Activated CD4-positive, alpha-beta T cell treated with anti-CD3 and anti-CD28 coated beads, Interleukin-10, Interleukin-2, amounts not matched to agents 100 ng/mL and 50 ng/mL, durations not matched to agents 16 hours and 8 hours (primary cell): Measurements from ENCODE around the gene MBD1.
"Not testable (repeated sequence)": the region's sequence is repeated elsewhere in the genome, so short reads cannot be mapped to it uniquely, and the experiment has no call there.

Source experiments
- DNase-seq: peaks from one replicate; pipeline ENCODE4 v3.0.0-alpha.2; 2020

The MBD1 gene

DNA sequence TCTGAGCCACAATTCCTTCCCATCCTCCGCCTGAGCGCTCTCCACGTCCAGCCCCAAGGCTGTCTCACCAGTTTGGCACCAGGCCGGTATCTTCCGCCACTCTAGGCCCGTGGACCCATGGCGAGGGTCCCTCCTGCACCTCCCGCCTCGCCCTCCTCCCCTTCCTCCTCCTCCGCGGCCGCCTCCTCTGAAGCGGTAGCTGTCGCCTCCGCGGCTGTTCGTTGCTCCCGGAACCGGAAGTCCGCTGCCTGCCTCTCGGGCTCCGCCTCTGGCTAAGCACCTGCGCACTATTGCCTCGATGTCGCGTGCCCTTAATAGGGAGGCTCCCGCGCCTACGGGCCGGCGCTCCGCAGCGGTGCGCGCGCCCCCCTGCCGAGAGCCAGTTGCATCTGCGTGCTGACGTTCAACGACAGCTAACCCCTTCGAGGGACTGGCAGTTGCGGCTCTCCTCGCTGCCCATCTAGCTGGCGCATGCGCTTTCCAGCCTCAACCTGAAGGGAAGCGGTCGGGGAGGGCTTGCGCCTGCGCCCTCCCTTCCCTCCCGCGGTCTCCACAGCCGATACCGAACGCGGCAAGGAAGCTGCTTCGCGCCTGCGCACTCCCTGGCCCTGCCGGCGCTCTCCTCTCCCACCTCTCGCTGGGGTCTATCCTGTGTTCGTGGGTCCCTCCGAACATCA lies at the start of gene MBD1:
MBD1 (minus strand) TSS at position 229 of the 677 bp plus-strand sequence. CDS start 1,531 bp downstream, outside the sequence.
- peak; percentile 98 for DNase-seq

DNA sequence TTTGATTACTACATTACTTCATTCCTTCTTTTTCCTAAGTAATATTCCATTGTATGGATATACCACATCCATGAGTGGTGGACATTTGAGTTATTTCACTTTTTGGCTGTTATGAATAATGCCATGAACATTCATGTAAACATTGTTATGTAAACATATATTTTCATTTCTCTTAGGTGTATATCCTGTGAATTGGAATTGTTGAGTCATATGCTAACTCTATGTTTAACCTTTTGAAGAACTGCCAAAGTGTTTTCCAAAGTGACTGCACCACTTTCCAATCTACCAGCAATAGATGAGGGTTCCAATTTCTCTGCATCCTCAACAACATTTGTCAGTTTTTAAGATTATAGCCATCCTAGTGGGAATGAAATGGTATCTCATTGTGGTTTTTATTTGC lies 48.9 kb upstream of the MBD1 start:
- no peak for DNase-seq

DNA sequence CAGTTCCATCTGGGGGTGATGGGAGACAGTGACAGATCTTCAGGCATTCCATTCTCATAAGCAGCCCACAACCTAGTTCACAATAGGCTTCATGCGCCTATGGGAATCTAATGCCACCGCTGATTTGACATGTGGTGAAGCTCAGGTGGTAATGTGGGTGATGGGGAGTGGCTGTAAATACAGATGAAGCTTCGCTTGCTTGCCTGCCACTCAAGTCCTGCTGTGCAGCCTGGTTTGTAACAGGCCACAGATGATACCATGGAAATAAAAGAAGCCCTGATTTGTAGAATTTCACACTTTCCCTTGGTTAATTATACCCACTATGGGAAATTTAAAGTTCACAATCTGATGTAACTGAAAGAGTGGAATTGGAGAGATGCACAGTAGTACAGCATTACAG lies 46.7 kb upstream of the MBD1 start:
- DNase-seq: no peak

- no peak for DNase-seq
These were observed 39.4 kb upstream of the MBD1 start for GRCh38 chr18:50320719-50321118.

DNA sequence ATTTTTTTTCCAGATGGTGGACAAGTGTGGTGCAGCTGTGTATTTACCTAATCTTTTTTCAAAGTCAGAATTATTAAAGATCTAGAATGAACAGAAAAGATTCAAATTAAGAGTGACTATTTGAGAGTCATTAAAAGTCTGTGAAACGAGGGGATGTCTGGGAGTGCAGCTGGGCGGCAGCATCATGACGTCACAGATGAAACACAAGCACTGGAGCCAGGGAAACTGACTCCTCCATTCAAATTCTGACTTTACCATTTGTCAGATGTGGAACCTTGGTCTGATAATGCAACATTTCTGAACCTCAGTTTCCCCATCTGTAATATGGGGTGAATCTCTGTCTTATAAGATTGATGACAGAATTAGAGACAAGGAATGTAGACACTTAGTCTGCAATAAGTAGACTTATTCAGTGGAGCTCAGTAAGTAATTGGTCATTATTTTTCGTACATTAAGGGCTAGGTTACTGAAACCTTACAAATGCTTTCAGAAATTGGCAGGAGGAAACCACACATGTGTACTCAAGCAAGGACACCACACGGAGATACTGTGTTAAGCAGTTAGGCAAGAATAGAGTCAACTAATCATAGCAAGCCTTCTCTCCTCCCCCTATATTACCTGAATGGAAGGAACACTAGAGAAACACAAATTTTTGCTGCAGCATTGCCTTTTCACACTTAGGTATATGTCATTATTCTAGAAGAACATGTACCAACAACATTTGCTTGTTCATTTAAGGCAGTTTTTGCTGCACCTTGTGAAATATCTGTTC lies 34.0 kb upstream of the MBD1 start:
- no peak for DNase-seq

- DNase-seq: no peak
These were observed 32.6 kb upstream of the MBD1 start for GRCh38 chr18:50313873-50314460.

GRCh38 chr18:50313031-50313607 lies 31.8 kb upstream of the MBD1 start:
- no peak for DNase-seq

DNA sequence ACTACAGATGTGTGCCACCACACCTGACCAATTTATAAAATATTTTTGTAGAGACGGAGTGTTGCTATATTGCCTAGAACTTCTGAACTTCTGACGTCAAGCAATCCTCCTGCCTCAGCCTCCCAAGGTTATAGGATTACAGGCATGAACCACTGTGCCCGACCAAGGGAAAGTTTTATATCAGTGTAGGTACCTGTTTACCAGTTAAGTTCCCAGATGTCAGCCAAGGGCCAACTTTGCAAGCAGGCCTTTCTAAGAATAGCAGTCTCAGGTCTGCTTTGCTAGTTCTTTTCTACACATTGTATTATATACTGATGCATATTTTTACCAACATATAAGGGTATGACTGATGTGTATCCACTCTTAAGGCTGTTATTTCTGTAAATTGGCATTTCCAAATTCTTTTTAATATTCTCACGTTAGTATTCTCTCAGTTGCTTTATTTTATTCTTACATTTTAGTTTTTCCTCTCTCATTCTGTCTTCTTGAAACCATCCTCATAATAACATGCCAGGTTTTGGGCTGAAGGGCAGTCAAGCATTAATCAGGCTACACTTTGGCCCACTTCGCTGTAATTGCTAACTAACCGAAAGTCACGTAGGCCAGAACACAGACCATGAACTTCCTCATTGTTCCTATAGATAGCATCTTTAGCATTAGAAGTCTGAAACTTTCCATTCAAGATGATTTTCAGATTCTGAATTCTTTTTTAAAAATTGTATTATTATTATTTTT lies 31.1 kb upstream of the MBD1 start:
- DNase-seq: no peak

DNA sequence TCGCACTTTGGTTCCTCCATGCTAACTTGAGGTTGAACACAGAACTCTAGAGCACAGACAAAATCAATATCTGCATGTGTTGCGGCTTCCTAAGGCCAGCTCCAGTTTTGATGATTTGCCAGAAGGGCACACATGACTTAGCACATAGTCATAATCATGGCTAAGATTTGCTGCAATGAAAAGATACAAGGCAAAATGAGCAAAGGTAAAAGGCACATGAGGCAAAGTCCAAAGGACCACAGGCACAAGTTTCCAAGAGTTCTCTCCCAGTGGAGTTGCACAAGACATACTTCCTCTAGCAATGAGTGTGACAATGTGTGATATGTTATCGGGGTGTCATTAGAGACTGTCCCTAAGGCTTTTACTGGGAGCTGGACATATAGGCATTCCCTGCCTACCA lies 30.3 kb upstream of the MBD1 start:
- no peak for DNase-seq

DNA sequence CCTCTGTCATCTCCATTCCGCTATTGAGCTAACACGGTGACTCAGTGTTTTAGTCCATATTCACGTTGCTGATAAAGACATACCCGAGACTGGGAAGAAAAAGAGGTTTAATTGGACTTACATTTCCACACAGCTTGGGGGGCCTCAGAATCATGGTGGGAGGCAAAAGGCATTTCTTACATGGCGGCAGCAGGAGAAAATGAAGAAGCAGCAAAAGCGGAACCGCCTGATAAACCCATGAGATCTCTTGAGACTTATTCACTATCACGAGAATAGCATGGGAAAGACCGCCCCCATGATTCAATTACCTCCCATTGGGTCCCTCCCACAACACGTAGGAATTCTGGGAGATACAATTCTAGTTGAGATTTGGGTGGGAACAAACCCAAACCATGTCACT lies 28.8 kb upstream of the MBD1 start:
- DNase-seq: no peak

- not testable (repeated sequence) for DNase-seq
These were observed 27.5 kb upstream of the MBD1 start for GRCh38 chr18:50308851-50309250.

GRCh38 chr18:50307738-50308470 lies 26.6 kb upstream of the MBD1 start:
- DNase-seq: peak; percentile 93

DNA sequence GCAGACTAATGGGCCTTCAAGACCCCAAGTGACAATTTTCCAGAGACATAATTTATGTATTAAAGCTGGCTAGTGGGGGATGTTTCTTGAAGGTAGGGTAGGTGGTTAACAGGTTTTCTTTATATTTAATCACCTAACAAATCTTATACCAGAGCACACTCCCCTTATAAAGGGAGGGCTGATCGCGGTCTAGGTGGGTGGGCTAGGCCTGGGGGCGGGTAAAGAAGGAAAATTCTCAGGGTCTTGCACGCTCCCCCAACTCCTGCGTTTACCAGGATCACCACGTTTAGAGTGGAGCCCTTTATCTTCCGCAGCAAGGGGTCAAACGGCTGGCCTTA lies 26.0 kb upstream of the MBD1 start:
- DNase-seq: no peak

DNA sequence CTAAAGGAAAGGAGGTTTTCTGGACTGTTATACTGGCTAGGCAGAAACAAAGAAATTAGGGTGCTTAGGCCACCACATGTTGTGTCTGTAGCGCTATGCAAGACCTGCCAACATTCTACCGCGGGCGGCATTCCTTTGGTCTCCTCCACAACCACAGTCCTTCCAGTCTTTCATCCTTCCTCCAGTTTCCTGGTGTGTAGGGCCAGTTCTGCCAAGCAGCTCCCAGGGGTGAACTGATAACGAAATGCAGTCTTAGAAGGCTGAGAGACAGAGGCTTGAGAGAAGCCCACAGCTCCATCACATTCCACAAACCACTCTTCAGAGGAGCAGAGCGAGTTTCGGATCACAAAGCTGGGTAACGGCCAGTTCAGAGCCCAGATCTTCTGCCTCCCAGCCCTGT lies 25.6 kb upstream of the MBD1 start:
- no peak for DNase-seq

DNA sequence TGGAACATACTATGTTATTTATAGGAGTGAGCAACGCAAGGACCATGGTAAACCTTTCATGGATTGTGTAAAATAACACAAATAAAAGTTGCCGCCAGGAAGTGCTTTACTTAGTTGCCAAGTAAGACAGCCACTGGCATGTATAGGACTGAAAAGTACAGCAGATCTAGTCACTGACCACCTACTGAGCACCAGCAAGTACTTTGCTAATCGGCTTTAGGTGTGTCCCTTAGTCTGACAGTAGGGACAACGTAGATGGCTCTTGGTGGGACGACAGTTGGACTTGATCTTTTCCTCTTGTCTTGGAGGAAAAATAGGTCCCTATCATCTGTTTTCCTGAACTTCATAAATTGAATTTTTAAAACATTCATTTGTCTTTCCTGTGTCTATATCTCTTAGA lies 19.8 kb upstream of the MBD1 start:
- no peak for DNase-seq

- no peak for DNase-seq
These were observed 18.5 kb upstream of the MBD1 start for GRCh38 chr18:50299626-50300388.

DNA sequence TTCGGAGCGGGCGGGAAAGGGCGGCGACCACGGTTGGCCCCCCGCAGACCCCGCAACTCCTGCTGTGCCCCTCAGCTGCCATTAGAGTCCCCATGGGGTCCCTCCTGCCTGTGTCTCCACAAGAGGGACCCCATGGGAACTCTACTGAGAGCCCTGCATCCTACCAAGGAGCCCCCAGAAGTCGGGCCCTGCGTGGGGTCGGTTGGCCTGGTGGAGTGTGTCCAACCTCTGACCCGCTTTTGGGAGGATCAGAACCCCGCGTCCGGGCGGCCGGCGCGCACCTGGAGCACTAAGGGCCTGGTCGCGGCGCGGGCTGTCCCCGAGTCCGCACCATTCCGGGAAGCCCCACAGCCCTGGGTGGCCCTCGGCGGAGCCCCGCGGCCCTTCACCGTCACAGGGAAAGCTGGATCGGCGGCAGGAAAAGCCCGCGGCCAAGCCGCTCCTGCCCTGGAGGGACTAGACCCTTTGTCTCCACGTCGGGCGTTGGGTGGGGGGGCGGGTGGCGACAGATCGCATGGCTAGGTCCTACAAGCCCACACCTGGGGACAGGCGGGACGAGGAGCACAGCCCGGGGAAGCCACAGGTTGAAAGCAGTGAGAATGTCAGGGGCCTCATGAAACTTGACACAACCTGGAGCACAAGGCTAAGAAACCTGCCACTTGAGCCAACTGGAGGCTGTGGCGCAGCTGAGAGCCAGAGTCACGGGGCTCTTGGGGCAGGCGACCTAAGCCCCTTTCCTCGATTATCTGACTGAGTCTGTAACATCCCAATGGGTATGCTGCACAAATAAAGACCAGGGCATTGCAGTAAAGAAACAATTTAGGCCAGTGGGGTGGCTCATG lies 17.3 kb upstream of the MBD1 start:
- DNase-seq: no peak

- peak; percentile 79 for DNase-seq
These were observed 16.5 kb upstream of the MBD1 start for GRCh38 chr18:50297621-50298442.

DNA sequence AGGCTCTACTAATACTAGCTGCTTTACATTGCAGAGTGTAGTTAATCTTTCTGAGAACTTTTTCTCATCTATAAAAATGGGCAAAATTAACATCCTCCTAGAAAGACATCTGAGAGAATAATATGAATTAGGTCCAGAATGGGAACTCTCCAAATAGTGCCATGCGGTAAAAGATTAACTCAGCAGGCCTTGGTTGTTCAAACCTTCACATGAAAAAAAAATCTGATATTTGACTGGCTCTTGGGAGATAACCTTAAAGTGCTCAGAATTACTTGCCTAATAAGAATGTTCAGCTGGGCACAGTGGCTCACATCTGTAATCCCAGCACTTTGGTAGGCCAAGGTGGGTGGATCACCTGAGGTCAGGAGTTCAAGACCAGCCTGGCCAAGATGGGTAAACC lies 11.7 kb upstream of the MBD1 start:
- no peak for DNase-seq

DNA sequence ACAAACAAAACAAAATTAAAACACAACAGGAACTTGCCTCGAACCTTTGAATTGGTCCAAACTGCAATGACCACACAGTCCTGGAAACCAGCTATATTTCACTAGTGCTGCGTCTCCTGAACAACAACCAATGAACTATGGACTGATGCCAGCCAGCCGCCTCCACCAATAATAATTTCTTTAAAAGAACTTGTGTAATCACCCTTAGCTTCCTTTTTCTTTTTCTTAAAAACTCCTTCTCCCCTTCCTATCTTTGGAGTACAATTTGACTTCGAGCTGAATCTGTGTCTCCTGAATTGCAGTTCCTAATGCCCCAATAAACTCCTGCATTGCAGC lies 7.8 kb upstream of the MBD1 start:
- DNase-seq: no peak
